HEK293T (cell line): ENCODE results near the gene USF2.

Source experiments
- CTCF ChIA-PET: fragments of 350-600 bp; formaldehyde crosslinking; extraction: SDS; loops from one replicate; lab custom pipeline; 2021; ENCODE audit warnings: antibody characterized with exemption, inconsistent platforms; lab: Yijun Ruan, JAX
- POLR2A ChIA-PET: fragments of 350-600 bp; formaldehyde crosslinking; extraction: SDS; loops from one replicate; lab custom pipeline; 2020; ENCODE audit warnings: antibody characterized with exemption, inconsistent platforms; lab: Yijun Ruan, JAX
- DNase-seq: peaks from one replicate; pipeline ENCODE4 v3.0.0; 2012; ENCODE audit warnings: mixed read lengths; ENCODE audit errors: extremely low spot score
- ARNT ChIP-seq: fragments of 450-650 bp; IDR thresholded peaks from 2 replicates; pipeline ENCODE4 v1.6.1; 2017; ENCODE audit warnings: mild to moderate bottlenecking
- BHLHE40 ChIP-seq: fragments of 450-650 bp; IDR thresholded peaks from 2 replicates; pipeline ENCODE4 v1.6.1; 2016; ENCODE audit warnings: mild to moderate bottlenecking, moderate library complexity, borderline replicate concordance
- CTBP1 ChIP-seq: fragments of 450-650 bp; IDR thresholded peaks from 2 replicates; pipeline ENCODE4 v1.6.1; 2016; ENCODE audit warnings: borderline replicate concordance
- ELF4 ChIP-seq: fragments of 450-650 bp; IDR thresholded peaks from 2 replicates; pipeline ENCODE4 v1.6.1; 2017; ENCODE audit warnings: antibody characterized with exemption
- FOXA1 ChIP-seq: fragments of 450-650 bp; IDR thresholded peaks from 2 replicates; pipeline ENCODE4 v1.6.1; 2016; ENCODE audit warnings: mild to moderate bottlenecking
- FOXK2 ChIP-seq: fragments of 450-650 bp; IDR thresholded peaks from 2 replicates; pipeline ENCODE4 v1.6.1; 2016; ENCODE audit warnings: mild to moderate bottlenecking
- FOXM1 ChIP-seq: fragments of 450-650 bp; IDR thresholded peaks from 2 replicates; pipeline ENCODE4 v1.6.1; 2017; ENCODE audit warnings: mild to moderate bottlenecking, borderline replicate concordance
- HDGF ChIP-seq: fragments of 450-650 bp; IDR thresholded peaks from 2 replicates; pipeline ENCODE4 v1.6.1; 2017; ENCODE audit warnings: antibody characterized with exemption, borderline replicate concordance
- L3MBTL2 ChIP-seq: fragments of 450-650 bp; conservative IDR thresholded peaks from 2 replicates; pipeline ENCODE4 v1.6.1; 2016; ENCODE audit warnings: mild to moderate bottlenecking
- LEF1 ChIP-seq: fragments of 450-650 bp; IDR thresholded peaks from 2 replicates; pipeline ENCODE4 v1.6.1; 2017; ENCODE audit warnings: mild to moderate bottlenecking, borderline replicate concordance
- NFRKB ChIP-seq: fragments of 450-650 bp; IDR thresholded peaks from 2 replicates; pipeline ENCODE4 v1.6.1; 2016; ENCODE audit warnings: mild to moderate bottlenecking, moderate library complexity
- SP1 ChIP-seq: fragments of 450-650 bp; IDR thresholded peaks from 2 replicates; pipeline ENCODE4 v1.6.1; 2017
- SUZ12 ChIP-seq: fragments of 450-650 bp; IDR thresholded peaks from 2 replicates; pipeline ENCODE4 v1.6.1; 2016; ENCODE audit warnings: mild to moderate bottlenecking
- TARDBP ChIP-seq: fragments of 450-650 bp; IDR thresholded peaks from 2 replicates; pipeline ENCODE4 v1.6.1; 2016
- ZNF384 ChIP-seq: fragments of 450-650 bp; IDR thresholded peaks from 2 replicates; pipeline ENCODE4 v1.6.1; 2016
- TF ChIP-seq, protein P1 (sequence below): fragments of 450-650 bp; IDR thresholded peaks from 2 replicates; pipeline ENCODE4 v1.6.1; 2016

USF2 gene

DNA sequence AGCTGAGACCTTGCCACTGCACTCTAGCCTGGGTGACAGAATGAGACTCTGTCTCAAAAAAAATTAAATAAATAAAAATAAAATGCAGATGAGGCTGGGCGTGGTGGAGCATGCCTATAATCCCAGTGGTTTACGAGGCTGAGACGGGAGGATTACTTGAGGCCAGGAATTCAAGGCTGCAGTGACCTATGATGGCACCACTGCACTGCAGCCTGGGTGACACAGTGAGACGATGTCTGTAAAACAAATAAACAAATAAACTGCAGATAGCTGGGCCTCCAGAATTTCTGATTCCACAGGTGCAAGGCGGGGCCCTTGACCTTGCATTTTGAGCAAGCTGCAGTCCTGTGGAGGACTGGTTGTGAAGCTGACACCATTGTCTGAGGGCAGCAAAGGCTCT lies 20.1 kb downstream of the USF2 start:
- POLR2A ChIA-PET: interaction anchor here (0.6 kb wide), 1 partner anchor 19 kb away, joined by 3 read pairs; no protein-coding TSS in a partner anchor
- TF ChIP-seq BHLHE40 (no peak), TARDBP (no peak), ZNF384 (no peak), CTBP1 (no peak), L3MBTL2 (no peak), SP1 (no peak), FOXK2 (no peak), FOXA1 (no peak), ELF4 (no peak), HDGF (no peak), SUZ12 (no peak), LEF1 (no peak), ARNT (no peak), FOXM1 (no peak)
- TF ChIP-seq, protein P1, sequence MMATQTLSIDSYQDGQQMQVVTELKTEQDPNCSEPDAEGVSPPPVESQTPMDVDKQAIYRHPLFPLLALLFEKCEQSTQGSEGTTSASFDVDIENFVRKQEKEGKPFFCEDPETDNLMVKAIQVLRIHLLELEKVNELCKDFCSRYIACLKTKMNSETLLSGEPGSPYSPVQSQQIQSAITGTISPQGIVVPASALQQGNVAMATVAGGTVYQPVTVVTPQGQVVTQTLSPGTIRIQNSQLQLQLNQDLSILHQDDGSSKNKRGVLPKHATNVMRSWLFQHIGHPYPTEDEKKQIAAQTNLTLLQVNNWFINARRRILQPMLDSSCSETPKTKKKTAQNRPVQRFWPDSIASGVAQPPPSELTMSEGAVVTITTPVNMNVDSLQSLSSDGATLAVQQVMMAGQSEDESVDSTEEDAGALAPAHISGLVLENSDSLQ: no peak
- CTCF ChIA-PET: no interaction called here
- DNase-seq: no peak

GRCh38 chr19:35290381-35291127 lies 21.8 kb downstream of the USF2 start:
- TF ChIP-seq SUZ12 (no peak), FOXK2 (no peak), HDGF (no peak), FOXA1 (no peak), LEF1 (no peak), SP1 (no peak), ARNT (no peak), FOXM1 (no peak), NFRKB (no peak)
- POLR2A ChIA-PET: no interaction called here
- CTCF ChIA-PET: no interaction called here
- no peak for DNase-seq

DNA sequence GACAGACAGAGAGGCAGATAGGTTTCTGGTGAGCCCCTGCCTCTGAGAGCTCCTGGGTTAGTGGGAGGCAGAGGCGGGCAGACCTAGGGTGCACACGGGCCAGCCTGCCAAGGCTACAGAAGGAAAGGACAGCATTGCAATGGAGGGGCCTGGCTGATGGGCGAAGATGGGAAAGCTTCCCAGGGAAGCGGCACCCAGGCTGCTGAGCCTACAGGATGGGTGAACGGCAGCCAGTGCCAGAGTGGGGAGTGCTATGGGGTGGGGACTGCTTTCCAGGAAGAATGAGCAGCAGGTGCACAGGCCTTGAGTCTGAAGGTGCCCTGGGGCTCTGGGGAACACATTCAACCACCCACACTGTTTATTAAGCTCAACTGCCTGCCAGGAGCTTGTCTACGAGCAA lies 22.5 kb downstream of the USF2 start:
- DNase-seq: no peak
- POLR2A ChIA-PET: no interaction called here
- TF ChIP-seq ARNT: no peak
- TF ChIP-seq NFRKB: no peak
- no peak for TF ChIP-seq ZNF384
- no peak for TF ChIP-seq FOXK2
- no peak for TF ChIP-seq HDGF
- no peak for TF ChIP-seq CTBP1
- no peak for TF ChIP-seq FOXM1
- no peak for TF ChIP-seq ELF4
- TF ChIP-seq L3MBTL2: no peak
- TF ChIP-seq LEF1: no peak
- no peak for TF ChIP-seq TARDBP
- TF ChIP-seq, protein P1: no peak
- TF ChIP-seq SUZ12: no peak
- CTCF ChIA-PET: no interaction called here

GRCh38 chr19:35291916-35292315 lies 23.2 kb downstream of the USF2 start, which contains the start of gene MAG:
Gene MAG, plus strand, starts transcription at chr19:35292161. Its CDS starts 3,248 bp downstream, at chr19:35295409.
- POLR2A ChIA-PET: no interaction called here
- DNase-seq: no peak
- CTCF ChIA-PET: no interaction called here
- TF ChIP-seq, protein P1: no peak
- TF ChIP-seq ZNF384 (no peak), NFRKB (no peak), BHLHE40 (no peak), FOXA1 (no peak), SP1 (no peak), ELF4 (no peak), CTBP1 (no peak)

DNA sequence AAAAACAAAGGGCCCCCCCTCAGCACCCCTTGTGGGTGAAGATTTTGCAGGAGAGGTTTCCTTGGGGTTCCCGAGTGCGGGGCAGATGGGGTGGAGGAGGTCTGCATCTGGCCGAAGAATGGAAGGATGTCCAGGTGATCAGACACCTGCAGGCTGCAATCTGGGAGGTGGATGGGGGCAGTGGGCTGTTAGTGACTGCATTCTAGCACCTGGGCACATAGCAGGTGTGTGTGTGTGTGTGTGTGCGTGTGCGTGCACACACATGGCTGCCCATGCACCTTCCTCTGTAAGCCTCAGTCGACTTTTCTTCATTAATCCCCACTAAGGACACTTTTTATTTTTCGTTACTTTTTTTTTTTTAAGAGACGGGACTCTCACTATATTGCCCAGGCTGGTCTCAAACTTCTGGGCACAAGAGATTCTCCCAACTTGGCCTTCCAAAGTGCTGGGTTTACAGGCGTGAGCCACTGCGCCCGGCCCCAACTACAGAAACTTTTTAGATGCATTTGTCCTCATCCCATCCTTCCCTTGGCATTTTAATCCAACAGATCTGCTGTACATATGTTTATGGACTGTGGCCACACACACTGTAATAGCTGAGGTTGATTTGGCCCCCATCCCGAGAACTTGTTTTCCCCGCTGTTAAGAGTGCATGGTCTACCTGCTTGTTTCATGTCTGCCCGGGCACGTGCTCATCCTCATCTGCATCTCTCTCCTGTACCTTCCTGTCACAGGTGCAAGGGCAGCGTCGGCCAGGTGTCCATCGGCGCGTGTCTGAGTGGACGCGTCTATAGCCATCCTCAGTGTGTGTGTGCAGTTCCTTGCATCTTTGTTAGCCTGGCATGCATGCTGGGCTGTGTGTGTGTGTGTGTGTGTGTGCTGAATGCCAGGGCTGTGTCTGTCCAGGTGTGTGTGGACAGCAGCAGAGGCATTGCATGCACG lies 23.9 kb downstream of the USF2 start:
- ChIA-PET POLR2A (no interaction called here), CTCF (no interaction called here)
- TF ChIP-seq L3MBTL2 (no peak), LEF1 (no peak), TARDBP (no peak), SUZ12 (no peak)
- no peak for DNase-seq

DNA sequence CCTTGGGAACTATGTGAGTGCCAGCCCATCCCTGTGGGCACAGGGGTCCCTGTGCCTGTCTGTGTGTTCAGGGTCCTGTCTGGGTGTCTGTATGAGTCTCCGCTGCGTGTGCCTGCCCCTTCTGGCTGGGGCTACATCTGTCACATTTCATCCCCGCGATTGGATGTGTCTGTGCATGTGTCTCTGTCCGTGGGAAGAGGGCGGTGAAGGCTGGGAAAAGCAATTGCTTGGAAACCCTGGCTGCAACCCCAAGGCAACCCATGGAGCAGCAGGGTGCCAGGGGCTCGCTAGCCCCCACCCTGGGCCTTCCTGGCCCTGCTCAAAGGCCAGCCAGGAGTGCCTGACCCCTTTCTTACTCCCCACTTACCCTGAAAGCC lies 24.6 kb downstream of the USF2 start:
- ChIA-PET POLR2A (no interaction called here), CTCF (no interaction called here)
- DNase-seq: no peak
- TF ChIP-seq HDGF (no peak), LEF1 (no peak), ELF4 (no peak), ARNT (no peak), CTBP1 (no peak), SP1 (no peak), SUZ12 (no peak), FOXA1 (no peak), TARDBP (no peak), FOXK2 (no peak), NFRKB (no peak), BHLHE40 (no peak), L3MBTL2 (no peak), FOXM1 (no peak), ZNF384 (no peak)
- TF ChIP-seq, protein P1: no peak
